ENCODE data around the gene YOD1.
A peak's percentile ranks its signal among the peaks of the same experiment; 100 is the strongest.

The YOD1 gene

GRCh38 chr1:207059881-207060280, 8.9 kb upstream of the YOD1 start:
- H3K4me3 ChIP-seq (ENCODE audit: control insufficient read depth, low read depth, low read length): no peak overlapping the region
- TF ChIP-seq, protein P1, sequence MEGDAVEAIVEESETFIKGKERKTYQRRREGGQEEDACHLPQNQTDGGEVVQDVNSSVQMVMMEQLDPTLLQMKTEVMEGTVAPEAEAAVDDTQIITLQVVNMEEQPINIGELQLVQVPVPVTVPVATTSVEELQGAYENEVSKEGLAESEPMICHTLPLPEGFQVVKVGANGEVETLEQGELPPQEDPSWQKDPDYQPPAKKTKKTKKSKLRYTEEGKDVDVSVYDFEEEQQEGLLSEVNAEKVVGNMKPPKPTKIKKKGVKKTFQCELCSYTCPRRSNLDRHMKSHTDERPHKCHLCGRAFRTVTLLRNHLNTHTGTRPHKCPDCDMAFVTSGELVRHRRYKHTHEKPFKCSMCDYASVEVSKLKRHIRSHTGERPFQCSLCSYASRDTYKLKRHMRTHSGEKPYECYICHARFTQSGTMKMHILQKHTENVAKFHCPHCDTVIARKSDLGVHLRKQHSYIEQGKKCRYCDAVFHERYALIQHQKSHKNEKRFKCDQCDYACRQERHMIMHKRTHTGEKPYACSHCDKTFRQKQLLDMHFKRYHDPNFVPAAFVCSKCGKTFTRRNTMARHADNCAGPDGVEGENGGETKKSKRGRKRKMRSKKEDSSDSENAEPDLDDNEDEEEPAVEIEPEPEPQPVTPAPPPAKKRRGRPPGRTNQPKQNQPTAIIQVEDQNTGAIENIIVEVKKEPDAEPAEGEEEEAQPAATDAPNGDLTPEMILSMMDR (IDR thresholded peaks at IDR 0.05; ENCODE audit: control insufficient read depth, insufficient read depth, low read depth, low read length, missing control alignments): no peak
- no peak for DNase-seq (ENCODE audit: low read depth)

- no peak overlapping the region for H3K4me3 ChIP-seq (ENCODE audit: control insufficient read depth, low read depth, low read length)
- TF ChIP-seq, protein P1 (IDR thresholded peaks at IDR 0.05; ENCODE audit: control insufficient read depth, insufficient read depth, low read depth, low read length, missing control alignments): peak; percentile 3
- no peak for DNase-seq (ENCODE audit: low read depth)
Measured at GRCh38 chr1:207058878-207059867, 8.2 kb upstream of the YOD1 start.

GRCh38 chr1:207058252-207058651, 7.2 kb upstream of the YOD1 start:
- H3K4me3 ChIP-seq (ENCODE audit: control insufficient read depth, low read depth, low read length): no peak overlapping the region
- DNase-seq (ENCODE audit: low read depth): no peak
- TF ChIP-seq, protein P1 (IDR thresholded peaks at IDR 0.05; ENCODE audit: control insufficient read depth, insufficient read depth, low read depth, low read length, missing control alignments): no peak

- H3K4me3 ChIP-seq (ENCODE audit: control insufficient read depth, low read depth, low read length): no peak overlapping the region
- no peak for DNase-seq (ENCODE audit: low read depth)
- TF ChIP-seq, protein P1 (IDR thresholded peaks at IDR 0.05; ENCODE audit: control insufficient read depth, insufficient read depth, low read depth, low read length, missing control alignments): no peak
Measured at GRCh38 chr1:207056673-207057072, 5.7 kb upstream of the YOD1 start.

- H3K4me3 ChIP-seq (ENCODE audit: control insufficient read depth, low read depth, low read length): no peak overlapping the region
- DNase-seq (ENCODE audit: low read depth): no peak
- TF ChIP-seq, protein P1 (IDR thresholded peaks at IDR 0.05; ENCODE audit: control insufficient read depth, insufficient read depth, low read depth, low read length, missing control alignments): no peak
Measured at GRCh38 chr1:207055386-207056001, 4.5 kb upstream of the YOD1 start.

DNA sequence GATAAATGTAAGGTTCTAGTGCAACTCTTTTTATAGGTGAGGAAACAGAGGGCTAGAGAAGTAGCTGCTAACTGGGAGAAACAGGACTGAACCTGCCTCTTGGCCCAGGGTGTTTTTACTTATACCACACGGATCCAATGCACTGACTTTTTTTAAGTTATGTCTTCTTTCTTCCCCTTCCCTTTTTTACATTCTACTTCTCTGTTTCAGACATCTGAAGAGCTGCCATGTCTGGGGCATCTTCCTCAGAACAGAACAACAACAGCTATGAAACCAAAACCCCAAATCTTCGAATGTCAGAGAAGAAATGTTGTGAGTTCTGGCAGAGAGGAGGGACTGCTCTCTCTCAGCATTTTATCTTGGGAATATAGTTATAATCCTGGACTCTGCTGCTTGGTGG, 3.5 kb upstream of the YOD1 start:
- TF ChIP-seq, protein P1 (IDR thresholded peaks at IDR 0.05; ENCODE audit: control insufficient read depth, insufficient read depth, low read depth, low read length, missing control alignments): no peak
- DNase-seq (ENCODE audit: low read depth): no peak
- no peak overlapping the region for H3K4me3 ChIP-seq (ENCODE audit: control insufficient read depth, low read depth, low read length)
